ENCODE data around the gene PDE8A.

PDE8A gene

GRCh38 chr15:85041230-85041629 lies 59.6 kb downstream of the PDE8A start:
- no peak for FAIRE-seq

DNA sequence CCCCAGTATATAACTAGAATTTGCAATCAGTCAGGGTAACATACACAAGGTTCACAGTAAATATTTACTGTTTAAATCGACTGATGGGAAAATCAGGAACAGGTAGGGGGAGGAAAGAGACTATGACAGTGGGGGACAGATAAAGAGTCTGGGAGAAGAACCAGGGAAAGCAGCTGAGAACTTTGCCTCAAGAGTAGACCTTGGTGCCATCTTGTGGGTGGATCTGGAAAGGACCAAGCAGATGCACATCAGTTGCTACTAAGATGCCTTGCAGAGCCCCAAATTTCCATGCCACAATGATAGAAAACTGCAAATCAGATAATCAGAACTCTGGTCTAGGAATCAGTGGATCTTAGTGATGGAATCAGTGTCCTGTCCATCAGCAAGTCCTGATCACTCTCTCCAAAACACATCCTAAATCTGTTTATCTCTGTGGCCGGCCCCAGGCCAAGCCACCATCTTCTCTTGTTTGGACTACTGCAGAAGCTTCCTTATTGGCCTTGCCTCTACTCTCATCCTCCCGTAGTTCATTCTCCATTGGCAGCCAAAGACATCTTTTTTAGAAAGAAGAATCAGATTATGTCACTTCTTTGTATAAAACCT lies 62.7 kb downstream of the PDE8A start:
- FAIRE-seq, result no peak

- no peak for FAIRE-seq
Measured at GRCh38 chr15:85044894-85045293, 63.2 kb downstream of the PDE8A start.

GRCh38 chr15:85045615-85046014 lies 64.0 kb downstream of the PDE8A start:
- FAIRE-seq, result no peak

DNA sequence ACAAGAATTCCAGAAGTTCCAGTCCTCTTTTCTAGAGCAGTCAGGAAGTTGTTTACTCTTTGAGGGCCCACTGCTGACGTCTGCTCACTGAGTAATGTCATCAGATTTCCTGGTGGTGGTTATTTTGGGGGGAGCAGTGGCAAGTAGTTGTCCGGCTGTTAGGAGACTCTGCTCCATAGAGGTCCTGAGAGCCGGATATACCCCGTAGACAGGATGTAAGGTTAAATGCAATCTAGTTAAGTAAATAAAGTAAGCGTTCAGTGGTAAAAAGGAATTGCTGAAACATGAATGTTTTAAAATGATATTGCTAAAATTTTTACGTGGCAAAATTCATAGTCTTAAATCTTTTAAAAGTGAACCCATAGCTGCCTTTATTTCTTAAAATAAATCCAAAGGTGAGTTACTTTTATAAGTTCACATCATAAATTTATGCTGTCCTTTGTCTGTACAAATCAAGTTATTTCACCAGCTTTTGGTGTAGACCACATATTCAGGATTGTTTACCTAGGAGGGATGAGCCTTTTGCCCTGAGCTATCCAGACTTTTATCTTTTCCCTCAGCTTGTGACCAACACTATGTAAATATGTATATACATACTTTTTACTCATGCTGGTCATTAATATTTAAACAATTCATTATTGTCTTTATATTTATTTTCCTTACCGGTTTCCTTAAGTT lies 65.8 kb downstream of the PDE8A start:
- FAIRE-seq, result no peak

GRCh38 chr15:85048430-85048829 lies 66.8 kb downstream of the PDE8A start:
- FAIRE-seq, result no peak

DNA sequence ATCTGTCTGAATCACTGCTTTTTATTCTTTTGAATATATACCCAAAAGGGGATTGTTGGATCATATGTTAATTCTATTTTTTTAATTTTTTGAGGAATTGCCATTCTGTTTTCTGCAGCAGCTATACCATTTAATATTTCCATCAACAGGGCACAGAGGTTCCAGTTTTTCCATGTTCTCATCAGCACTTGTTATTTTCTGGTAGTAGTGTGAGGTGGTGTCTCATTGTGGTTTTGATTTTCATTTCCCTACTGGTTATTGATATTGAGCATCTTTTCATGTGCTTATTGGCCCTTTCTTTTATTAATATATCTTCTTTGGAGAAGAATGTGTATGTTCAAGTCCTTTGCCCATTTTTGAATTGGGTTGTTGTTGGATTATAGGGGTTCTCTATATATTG lies 68.1 kb downstream of the PDE8A start:
- no peak for FAIRE-seq

DNA sequence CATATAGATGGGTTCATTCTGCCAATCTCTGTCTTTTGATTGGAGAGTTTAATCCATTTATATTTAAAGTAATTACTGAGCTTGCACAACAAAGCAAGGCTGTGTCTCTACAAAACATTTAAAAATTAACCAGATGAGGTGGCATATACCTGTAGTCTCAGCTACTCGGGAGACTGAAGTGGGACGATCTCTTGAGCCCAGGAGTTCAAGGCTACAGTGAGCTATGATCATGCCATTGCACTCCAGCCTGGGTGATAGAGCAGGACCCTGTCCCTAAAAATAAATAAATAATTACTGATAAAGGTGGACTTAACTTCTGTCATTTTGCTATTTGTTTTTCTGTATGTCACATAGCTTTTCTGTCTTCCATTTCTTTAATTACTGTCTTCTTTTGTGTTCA lies 78.1 kb downstream of the PDE8A start:
- FAIRE-seq, result no peak

GRCh38 chr15:85062560-85062959 lies 80.9 kb downstream of the PDE8A start:
- FAIRE-seq, result no peak

DNA sequence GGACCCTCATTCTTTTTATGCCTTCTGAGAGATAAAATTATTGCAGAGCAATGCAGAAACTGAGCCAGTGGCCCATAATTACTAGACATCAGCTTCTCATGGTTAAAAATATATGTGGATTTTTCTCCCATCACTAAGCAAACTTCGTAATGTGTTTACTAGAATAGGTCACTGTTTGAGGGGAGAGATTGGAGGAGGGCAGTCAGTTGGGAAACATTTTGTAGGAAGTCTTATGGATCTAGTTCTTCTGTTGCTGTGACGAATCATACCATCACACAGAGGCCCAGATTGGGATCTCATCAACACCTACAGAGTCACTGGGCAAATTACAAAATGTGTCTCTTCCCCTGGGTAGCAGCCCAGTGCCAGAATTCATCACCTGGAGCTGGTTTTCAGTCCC lies 81.4 kb downstream of the PDE8A start:
- FAIRE-seq, result no peak

DNA sequence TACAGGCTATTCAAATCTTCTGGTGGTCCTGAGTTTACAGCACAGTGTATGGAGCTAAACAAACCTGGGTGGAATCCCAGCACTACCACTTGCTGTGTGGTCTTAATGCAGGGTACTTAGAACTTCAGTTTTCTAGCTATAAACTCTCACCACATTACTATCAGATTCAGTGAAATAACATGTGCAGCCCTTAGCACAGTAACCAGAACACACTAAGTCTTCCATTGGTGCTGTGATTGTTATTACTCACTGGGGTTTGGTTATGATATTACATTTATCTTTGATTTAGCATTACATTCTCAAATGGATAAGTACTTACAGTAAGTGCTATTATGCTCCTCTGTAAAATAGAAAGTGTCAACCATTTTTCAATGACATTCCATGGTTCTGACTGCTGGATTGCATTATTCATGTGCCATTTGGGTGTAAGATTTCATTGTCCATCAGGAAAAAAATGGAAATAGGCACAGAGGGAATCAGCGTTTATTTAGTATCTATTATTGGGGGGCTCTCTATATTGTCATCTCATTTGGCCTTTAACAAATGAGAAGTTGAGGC lies 81.9 kb downstream of the PDE8A start:
- FAIRE-seq, result no peak

DNA sequence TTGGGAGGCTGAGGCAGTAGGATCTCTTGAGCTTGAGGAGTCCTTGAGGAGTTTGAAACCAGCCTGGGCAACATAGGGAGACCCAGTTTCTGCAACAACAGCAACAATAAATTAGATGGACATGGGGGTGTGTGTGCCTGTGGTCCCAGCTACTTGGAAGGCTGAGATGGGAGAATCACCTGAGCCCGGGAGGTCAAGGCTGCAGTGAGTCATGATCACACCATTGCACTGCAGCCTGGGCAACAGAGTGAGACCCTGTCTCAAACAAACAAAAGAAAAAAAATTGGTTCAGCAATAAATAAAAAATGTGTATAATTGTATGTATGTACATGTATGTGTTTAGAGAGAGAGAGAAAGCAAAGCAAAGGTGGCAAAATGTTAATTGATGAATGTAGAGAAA lies 83.1 kb downstream of the PDE8A start:
- FAIRE-seq, result no peak

DNA sequence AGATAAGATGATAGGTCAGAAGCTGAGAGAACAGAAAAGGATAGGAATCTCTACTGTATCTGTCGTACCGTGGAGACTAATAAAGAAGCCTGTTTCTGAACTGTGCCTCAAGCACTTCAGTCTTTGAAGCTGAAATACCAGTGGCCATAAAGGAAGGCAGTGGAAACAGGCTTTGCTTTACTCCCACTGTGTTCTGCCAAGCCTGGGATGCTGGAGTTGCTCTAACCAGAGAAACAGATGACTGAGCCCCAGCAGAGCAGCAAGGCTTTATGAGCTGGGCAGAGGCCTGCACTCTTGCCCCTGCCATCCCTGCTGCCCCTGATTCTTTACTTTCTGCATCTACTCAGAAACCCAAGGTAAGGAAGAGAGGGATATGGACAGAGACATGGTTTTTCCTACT lies 89.4 kb downstream of the PDE8A start:
- FAIRE-seq, result no peak

GRCh38 chr15:85071504-85071903 lies 89.8 kb downstream of the PDE8A start:
- FAIRE-seq, result no peak

DNA sequence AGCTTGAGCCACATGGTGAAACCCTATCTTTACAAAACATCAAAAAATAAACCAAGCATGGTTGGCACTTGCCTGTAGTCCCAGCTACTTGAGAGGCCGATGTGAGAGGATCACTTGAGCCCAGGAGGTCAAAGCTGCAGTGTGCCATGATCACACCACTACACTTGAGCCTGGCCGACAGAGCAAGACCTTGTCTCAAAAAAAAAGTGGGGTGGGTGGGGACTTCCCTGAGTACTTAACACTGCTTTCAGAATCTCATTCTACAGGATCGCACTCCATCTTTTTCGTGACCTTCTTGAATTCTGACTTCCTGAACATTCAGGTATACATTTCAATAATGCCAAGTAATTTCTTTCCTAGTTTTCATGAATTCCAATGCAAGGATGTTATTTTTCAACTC lies 91.3 kb downstream of the PDE8A start:
- no peak for FAIRE-seq

GRCh38 chr15:85073556-85074194 lies 92.0 kb downstream of the PDE8A start:
- FAIRE-seq, result peak; percentile 64

GRCh38 chr15:85086855-85087254 lies 105.2 kb downstream of the PDE8A start:
- no peak for FAIRE-seq

- FAIRE-seq, result no peak
Measured at GRCh38 chr15:85088300-85088699, 106.6 kb downstream of the PDE8A start.

- no peak for FAIRE-seq
Measured at GRCh38 chr15:85089929-85090597, 108.4 kb downstream of the PDE8A start.

DNA sequence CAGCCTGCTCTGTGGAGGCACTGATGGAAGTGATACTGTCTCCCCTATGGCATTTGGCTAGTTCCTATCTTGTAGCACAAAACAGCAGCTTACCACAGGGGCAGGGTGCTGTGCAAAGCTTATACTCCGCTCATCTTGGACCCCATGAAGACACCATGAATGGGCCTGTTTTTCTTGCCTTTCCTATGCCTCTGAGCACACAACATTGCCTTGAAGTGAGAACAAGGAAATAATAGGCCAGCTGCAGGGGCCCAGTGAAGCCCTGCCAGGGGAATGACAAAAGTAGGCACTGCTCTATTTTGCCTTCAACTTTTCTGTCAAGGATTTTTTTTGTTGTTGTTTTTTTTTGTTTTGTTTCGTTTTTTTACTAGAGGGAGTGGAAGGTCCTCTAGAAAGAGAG lies 110.3 kb downstream of the PDE8A start:
- FAIRE-seq, result no peak

DNA sequence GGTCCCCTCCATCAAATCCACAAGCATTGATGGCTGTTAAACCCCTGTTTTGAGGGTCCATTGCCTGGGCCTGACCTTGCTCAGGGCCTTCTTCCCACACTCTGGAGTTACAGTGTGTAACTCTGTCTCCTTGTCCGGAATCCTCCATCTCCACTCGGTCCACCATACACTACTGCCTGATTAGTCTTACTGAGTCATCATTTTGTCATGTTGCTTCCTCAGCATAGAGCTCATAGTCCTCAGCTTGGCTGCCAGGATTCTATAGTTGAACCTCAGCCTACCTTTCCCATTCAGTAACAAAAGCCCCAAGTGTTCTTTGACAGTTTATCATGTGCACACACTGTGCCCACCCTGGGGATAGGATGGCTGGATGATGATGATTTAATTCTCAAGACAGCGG lies 113.0 kb downstream of the PDE8A start:
- no peak for FAIRE-seq

GRCh38 chr15:85095566-85095965 lies 113.9 kb downstream of the PDE8A start:
- no peak for FAIRE-seq

DNA sequence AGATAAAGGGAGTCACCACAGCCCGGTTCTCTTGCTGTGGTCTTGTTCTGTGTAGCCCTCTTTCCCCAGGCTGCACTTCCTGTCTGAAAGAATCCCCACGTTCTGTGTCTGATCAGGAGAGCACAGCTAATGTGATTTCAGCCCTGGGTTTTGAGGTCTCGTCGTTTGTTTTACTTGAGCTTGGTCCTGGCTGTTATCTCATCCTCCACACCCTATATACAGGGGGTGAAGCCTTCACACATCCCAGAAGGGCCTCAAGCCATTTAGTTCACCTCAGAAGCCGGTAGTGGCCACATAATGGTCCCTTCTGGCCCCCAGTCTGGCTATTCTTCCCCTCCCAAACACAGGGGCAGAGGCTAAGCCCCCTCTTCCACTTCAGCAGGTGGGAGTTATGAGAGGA lies 115.6 kb downstream of the PDE8A start:
- FAIRE-seq, result no peak

GRCh38 chr15:85097725-85098124 lies 116.1 kb downstream of the PDE8A start:
- no peak for FAIRE-seq
